RWPE2 (cell line): Measurements from ENCODE around the gene MAOB.

Experiments
- ATAC-seq: fragments of 200-7000 bp; cut with Tn5 transposase; 3 replicates; pipeline ENCODE4 v1.9.1; 2021; ENCODE audit warnings: low read depth
- DNase-seq: peaks from one replicate; pipeline ENCODE4 v3.0.0-alpha.2; 2020; ENCODE audit warnings: low spot score
- H3K27ac ChIP-seq: fragments of 450-650 bp; 2 replicates; pipeline ENCODE4 v1.5.1; 2017; ENCODE audit warnings: mild to moderate bottlenecking; ENCODE audit not compliant: poor library complexity, severe bottlenecking
- H3K27me3 ChIP-seq: fragments of 250-450 bp; sonication (Bioruptor Pico); 2 replicates; pipeline ENCODE4 v1.5.1; 2021; ENCODE audit warnings: mild to moderate bottlenecking, moderate library complexity; ENCODE audit not compliant: insufficient read depth, poor library complexity, severe bottlenecking
- H3K36me3 ChIP-seq: fragments of 250-450 bp; sonication (Bioruptor Pico); 2 replicates; pipeline ENCODE4 v1.5.1; 2020; ENCODE audit warnings: low read depth, mild to moderate bottlenecking, moderate library complexity
- H3K4me1 ChIP-seq: fragments of 250-450 bp; sonication (Bioruptor Pico); 2 replicates; pipeline ENCODE4 v1.5.1; 2021; ENCODE audit warnings: mild to moderate bottlenecking, moderate library complexity; ENCODE audit not compliant: insufficient read depth, poor library complexity, severe bottlenecking
- H3K4me3 ChIP-seq: fragments of 250-450 bp; sonication (Bioruptor Pico); 2 replicates; pipeline ENCODE4 v1.5.1; 2021; ENCODE audit warnings: mild to moderate bottlenecking, moderate library complexity; ENCODE audit not compliant: severe bottlenecking
- H3K9me3 ChIP-seq: fragments of 250-450 bp; sonication (Bioruptor Pico); 2 replicates; pipeline ENCODE4 v1.5.1; 2021; ENCODE audit warnings: mild to moderate bottlenecking, moderate library complexity; ENCODE audit not compliant: severe bottlenecking
- TF ChIP-seq, protein P1 (sequence below): fragments of 450-650 bp; IDR thresholded peaks from one replicate; pipeline ENCODE4 v1.5.1; 2017; ENCODE audit warnings: mild to moderate bottlenecking, moderate library complexity; ENCODE audit not compliant: poor library complexity, severe bottlenecking

MAOB gene

GRCh38 chrX:43717161-43717560, 165.1 kb downstream of the MAOB start:
- DNase-seq (no peak), ATAC-seq (peak; percentile 40; the same call in 1 of the 3 replicates)
- no peaks in the 10 kb centered on the region for H3K27me3 ChIP-seq
- TF ChIP-seq, protein P1, sequence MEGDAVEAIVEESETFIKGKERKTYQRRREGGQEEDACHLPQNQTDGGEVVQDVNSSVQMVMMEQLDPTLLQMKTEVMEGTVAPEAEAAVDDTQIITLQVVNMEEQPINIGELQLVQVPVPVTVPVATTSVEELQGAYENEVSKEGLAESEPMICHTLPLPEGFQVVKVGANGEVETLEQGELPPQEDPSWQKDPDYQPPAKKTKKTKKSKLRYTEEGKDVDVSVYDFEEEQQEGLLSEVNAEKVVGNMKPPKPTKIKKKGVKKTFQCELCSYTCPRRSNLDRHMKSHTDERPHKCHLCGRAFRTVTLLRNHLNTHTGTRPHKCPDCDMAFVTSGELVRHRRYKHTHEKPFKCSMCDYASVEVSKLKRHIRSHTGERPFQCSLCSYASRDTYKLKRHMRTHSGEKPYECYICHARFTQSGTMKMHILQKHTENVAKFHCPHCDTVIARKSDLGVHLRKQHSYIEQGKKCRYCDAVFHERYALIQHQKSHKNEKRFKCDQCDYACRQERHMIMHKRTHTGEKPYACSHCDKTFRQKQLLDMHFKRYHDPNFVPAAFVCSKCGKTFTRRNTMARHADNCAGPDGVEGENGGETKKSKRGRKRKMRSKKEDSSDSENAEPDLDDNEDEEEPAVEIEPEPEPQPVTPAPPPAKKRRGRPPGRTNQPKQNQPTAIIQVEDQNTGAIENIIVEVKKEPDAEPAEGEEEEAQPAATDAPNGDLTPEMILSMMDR: no peak
- no peak overlapping the region for H3K4me3 ChIP-seq
- peaks cover 4% of the 10 kb centered on the region for H3K4me1 ChIP-seq
- peak overlapping the region; percentile 17 for H3K27ac ChIP-seq
- no peaks in the 10 kb centered on the region for H3K9me3 ChIP-seq
- no peaks in the 10 kb centered on the region for H3K36me3 ChIP-seq

DNA sequence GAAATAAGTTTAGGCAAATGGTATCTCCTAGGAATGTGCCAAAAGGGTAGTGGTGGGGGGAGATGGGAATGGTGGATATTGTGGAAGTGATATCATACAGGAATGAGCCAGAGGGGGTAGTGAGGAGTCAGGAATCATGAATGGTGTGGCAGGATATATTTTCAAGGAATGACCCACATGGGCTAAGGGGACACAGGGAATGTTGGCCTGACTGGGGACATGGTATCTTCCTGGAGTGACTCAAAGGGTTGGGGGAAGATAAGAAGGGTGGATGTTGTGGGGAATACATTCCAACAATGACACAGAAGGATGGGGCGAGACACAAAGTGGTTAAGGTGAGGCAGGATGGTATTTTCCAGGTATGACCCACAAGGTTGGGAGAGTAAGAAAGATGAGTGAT, 165.6 kb downstream of the MAOB start:
- H3K36me3 ChIP-seq: no peaks in the 10 kb centered on the region
- ATAC-seq (no peak), DNase-seq (no peak)
- peaks cover 4% of the 10 kb centered on the region for H3K4me1 ChIP-seq
- H3K4me3 ChIP-seq: no peak overlapping the region
- no peaks in the 10 kb centered on the region for H3K27me3 ChIP-seq
- peak overlapping the region; percentile 17 for H3K27ac ChIP-seq
- H3K9me3 ChIP-seq: no peaks in the 10 kb centered on the region
- TF ChIP-seq, protein P1: no peak
